RWPE2 (cell line): Measurements from ENCODE around the gene MSI2.

Experiments used
- ATAC-seq: fragments of 200-7000 bp; cut with Tn5 transposase; 3 replicates; pipeline ENCODE4 v1.9.1; 2021; ENCODE audit warnings: low read depth
- DNase-seq: peaks from one replicate; pipeline ENCODE4 v3.0.0-alpha.2; 2020; ENCODE audit warnings: low spot score
- H3K27ac ChIP-seq: fragments of 450-650 bp; 2 replicates; pipeline ENCODE4 v1.5.1; 2017; ENCODE audit warnings: mild to moderate bottlenecking; ENCODE audit not compliant: poor library complexity, severe bottlenecking
- H3K27me3 ChIP-seq: fragments of 250-450 bp; sonication (Bioruptor Pico); 2 replicates; pipeline ENCODE4 v1.5.1; 2021; ENCODE audit warnings: mild to moderate bottlenecking, moderate library complexity; ENCODE audit not compliant: insufficient read depth, poor library complexity, severe bottlenecking
- H3K36me3 ChIP-seq: fragments of 250-450 bp; sonication (Bioruptor Pico); 2 replicates; pipeline ENCODE4 v1.5.1; 2020; ENCODE audit warnings: low read depth, mild to moderate bottlenecking, moderate library complexity
- H3K4me1 ChIP-seq: fragments of 250-450 bp; sonication (Bioruptor Pico); 2 replicates; pipeline ENCODE4 v1.5.1; 2021; ENCODE audit warnings: mild to moderate bottlenecking, moderate library complexity; ENCODE audit not compliant: insufficient read depth, poor library complexity, severe bottlenecking
- H3K4me3 ChIP-seq: fragments of 250-450 bp; sonication (Bioruptor Pico); 2 replicates; pipeline ENCODE4 v1.5.1; 2021; ENCODE audit warnings: mild to moderate bottlenecking, moderate library complexity; ENCODE audit not compliant: severe bottlenecking
- H3K9me3 ChIP-seq: fragments of 250-450 bp; sonication (Bioruptor Pico); 2 replicates; pipeline ENCODE4 v1.5.1; 2021; ENCODE audit warnings: mild to moderate bottlenecking, moderate library complexity; ENCODE audit not compliant: severe bottlenecking
- CTCF ChIP-seq: fragments of 450-650 bp; IDR thresholded peaks from one replicate; pipeline ENCODE4 v1.5.1; 2017; ENCODE audit warnings: mild to moderate bottlenecking, moderate library complexity; ENCODE audit not compliant: poor library complexity, severe bottlenecking

The MSI2 gene

DNA sequence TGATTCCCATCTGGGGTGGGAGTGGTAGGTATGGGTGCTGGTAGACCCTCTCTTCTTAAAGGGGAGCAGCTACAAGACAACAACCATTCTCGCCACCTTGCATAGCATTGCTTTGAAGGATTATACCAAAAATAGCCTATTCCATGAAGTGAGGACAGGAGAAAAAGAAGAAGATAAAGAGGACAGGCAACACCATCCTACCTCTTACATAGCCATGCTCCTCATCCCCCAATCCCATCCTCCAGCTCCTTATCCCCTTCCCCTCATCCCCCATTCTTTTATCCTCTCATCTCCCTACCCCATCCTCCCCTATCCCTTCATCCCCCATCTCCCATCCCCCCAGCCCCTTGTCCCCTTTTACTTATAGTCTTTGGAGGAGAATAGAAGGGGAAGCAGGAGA is 459.7 kb downstream of the MSI2 start:
- ATAC-seq = no peak
- DNase-seq = no peak
- TF ChIP-seq CTCF = no peak
- peaks cover 25% of the 10 kb centered on the region for H3K27me3 ChIP-seq
- no peaks in the 10 kb centered on the region for H3K4me1 ChIP-seq
- H3K9me3 ChIP-seq = no peaks in the 10 kb centered on the region
- H3K27ac ChIP-seq = no peak overlapping the region
- H3K4me3 ChIP-seq = no peak overlapping the region
- no peaks in the 10 kb centered on the region for H3K36me3 ChIP-seq

DNA sequence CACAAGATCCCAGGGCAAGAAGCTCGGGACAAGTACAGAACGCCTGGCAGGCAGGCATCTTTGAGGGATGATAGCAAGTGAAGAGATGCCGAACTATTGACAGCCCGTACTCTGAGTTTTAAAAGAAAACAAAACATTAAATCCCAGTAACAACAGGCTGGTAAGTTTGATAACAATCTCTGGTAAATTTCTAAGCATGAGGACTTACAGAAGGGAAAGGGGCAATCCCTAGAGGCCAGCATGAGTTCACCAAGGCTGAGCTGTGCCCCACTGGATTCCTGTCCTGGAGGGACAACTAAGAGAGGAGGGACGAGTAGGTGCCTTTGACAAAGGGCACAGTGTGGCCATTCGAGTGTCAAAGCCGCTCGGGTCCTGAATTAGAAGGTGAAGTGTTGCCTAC is 462.6 kb downstream of the MSI2 start:
- Histone ChIP-seq H3K27ac (no peak overlapping the region), H3K9me3 (no peaks in the 10 kb centered on the region), H3K4me3 (no peak overlapping the region), H3K36me3 (no peaks in the 10 kb centered on the region), H3K27me3 (peaks cover 19% of the 10 kb centered on the region), H3K4me1 (no peaks in the 10 kb centered on the region)
- ATAC-seq = no peak
- no peak for TF ChIP-seq CTCF
- no peak for DNase-seq

- Histone ChIP-seq H3K4me3 (no peak overlapping the region), H3K9me3 (no peaks in the 10 kb centered on the region), H3K27me3 (peaks cover 19% of the 10 kb centered on the region), H3K4me1 (no peaks in the 10 kb centered on the region), H3K27ac (no peak overlapping the region), H3K36me3 (no peaks in the 10 kb centered on the region)
- DNase-seq (no peak), ATAC-seq (peak; percentile 50; the same call in 1 of the 3 replicates)
- TF ChIP-seq CTCF = no peak
Observed at GRCh38 chr17:57720386-57721035, 464.2 kb downstream of the MSI2 start.

DNA sequence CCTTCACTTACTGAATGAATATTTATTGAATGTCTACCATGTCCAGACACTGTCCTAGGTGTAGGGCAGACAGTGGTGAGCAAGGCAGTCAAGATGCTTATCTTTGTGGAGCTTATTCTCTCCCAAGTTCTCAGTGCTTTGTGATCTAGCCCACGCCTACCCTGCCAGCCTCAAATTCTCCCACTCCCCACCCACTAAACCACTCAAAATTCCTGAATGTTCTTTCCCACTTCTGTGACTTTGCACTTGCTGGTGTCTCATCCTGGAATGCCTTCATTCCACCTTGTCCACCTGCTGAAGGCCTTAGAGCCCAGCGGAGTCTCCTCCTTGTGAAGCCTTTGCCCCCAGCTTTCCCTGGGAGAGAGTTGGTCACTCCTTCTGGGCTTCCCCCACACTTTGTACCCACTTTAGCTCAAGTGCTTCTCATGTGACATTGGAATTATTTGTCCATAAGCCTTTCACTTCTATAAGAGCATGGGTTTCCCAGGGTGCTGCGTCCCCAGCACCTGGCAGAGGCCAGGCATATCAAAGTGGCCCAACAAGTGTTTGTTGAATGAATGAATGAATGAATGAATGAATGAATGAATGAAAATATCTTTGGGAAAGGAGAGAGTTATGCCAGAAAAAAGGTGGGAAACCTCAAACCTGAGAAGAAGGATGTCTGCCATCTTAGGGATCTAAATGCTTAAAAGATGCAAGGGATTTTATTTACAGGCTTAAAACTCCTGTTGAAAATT is 465.8 kb downstream of the MSI2 start:
- H3K27me3 ChIP-seq = peaks cover 16% of the 10 kb centered on the region

More for the DNA sequence above, 465.8 kb downstream of the MSI2 start:
- ATAC-seq (no peak), DNase-seq (no peak)
- TF ChIP-seq CTCF = no peak
- H3K27ac ChIP-seq = no peak overlapping the region
- H3K36me3 ChIP-seq = no peaks in the 10 kb centered on the region
- H3K4me3 ChIP-seq = no peak overlapping the region
- H3K9me3 ChIP-seq = no peaks in the 10 kb centered on the region
- H3K4me1 ChIP-seq = no peaks in the 10 kb centered on the region
